Cardiac muscle cell (in vitro differentiated cells and primary cell): Measurements from ENCODE around the gene DCDC2B. TPM values are rescaled to one million over a fixed set of nuclear protein-coding genes. Genes with fewer than 3 reads are reported as not detected.

Source experiments
- DNase-seq, 2 donors: peaks; one replicate each; pipeline versions ENCODE4 v3.0.0 to v3.0.0-alpha.2; 2010 to 2017; ENCODE audit warnings: low read depth in 1 of 2, low spot score in 1 of 2
- H3K27ac ChIP-seq: fragments of 200-600 bp; sonication (generic); 2 replicates; pipeline ENCODE4 v1.5.1; 2016
- H3K27me3 ChIP-seq: fragments of 200-600 bp; sonication (generic); 2 replicates; pipeline ENCODE4 v1.6.0; 2016; ENCODE audit warnings: control low read depth
- H3K36me3 ChIP-seq: fragments of 200-600 bp; sonication (generic); 2 replicates; pipeline ENCODE4 v1.5.1; 2016; ENCODE audit warnings: control low read depth
- H3K4me1 ChIP-seq: fragments of 200-600 bp; sonication (generic); 2 replicates; pipeline ENCODE4 v1.8.1; 2017; ENCODE audit warnings: low read depth, mild to moderate bottlenecking, mixed run types
- H3K4me3 ChIP-seq: fragments of 200-600 bp; sonication (generic); 2 replicates; pipeline ENCODE4 v1.5.1; 2016; ENCODE audit warnings: mild to moderate bottlenecking
- H3K9me3 ChIP-seq: fragments of 200-600 bp; sonication (generic); 2 replicates; pipeline ENCODE4 v1.5.1; 2017; ENCODE audit warnings: low read depth, mild to moderate bottlenecking, control low read depth
- polyA plus RNA-seq: library from polyadenylated mRNA; unstranded; fragments of >200 nt; fragmentation: Nextera tagmentation; extraction: Ambion mirVana; gene quantifications from 2 replicates; pipeline ENCODE4 v1.2.1, GENCODE V29; 2016
- total RNA-seq: library from RNA; depleted of rRNA; stranded (reverse); fragments of >200 nt; gene quantifications from 2 replicates; pipeline ENCODE4 v1.2.3, GENCODE V29; 2016
- TF ChIP-seq, protein P1 (sequence below): IDR thresholded peaks from 2 replicates; pipeline ENCODE4 v1.5.1; 2012; ENCODE audit warnings: low read depth, mild to moderate bottlenecking, low read length

DCDC2B gene
- total and polyA plus RNA-seq, 2 experiments from 2014 or later = 0.72 TPM; not detected in 1

- Histone ChIP-seq H3K27me3 (no peaks in the 10 kb centered on the region), H3K4me1 (peaks cover 14% of the 10 kb centered on the region), H3K36me3 (peaks cover 7% of the 10 kb centered on the region), H3K4me3 (no peak overlapping the region), H3K9me3 (no peaks in the 10 kb centered on the region), H3K27ac (peak overlapping the region; percentile 91)
- TF ChIP-seq, protein P1, sequence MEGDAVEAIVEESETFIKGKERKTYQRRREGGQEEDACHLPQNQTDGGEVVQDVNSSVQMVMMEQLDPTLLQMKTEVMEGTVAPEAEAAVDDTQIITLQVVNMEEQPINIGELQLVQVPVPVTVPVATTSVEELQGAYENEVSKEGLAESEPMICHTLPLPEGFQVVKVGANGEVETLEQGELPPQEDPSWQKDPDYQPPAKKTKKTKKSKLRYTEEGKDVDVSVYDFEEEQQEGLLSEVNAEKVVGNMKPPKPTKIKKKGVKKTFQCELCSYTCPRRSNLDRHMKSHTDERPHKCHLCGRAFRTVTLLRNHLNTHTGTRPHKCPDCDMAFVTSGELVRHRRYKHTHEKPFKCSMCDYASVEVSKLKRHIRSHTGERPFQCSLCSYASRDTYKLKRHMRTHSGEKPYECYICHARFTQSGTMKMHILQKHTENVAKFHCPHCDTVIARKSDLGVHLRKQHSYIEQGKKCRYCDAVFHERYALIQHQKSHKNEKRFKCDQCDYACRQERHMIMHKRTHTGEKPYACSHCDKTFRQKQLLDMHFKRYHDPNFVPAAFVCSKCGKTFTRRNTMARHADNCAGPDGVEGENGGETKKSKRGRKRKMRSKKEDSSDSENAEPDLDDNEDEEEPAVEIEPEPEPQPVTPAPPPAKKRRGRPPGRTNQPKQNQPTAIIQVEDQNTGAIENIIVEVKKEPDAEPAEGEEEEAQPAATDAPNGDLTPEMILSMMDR = no peak
- no peak for DNase-seq
These were observed 30.3 kb upstream of the DCDC2B start for GRCh38 chr1:32178380-32179192.

- H3K36me3 ChIP-seq = peaks cover 7% of the 10 kb centered on the region
- peak overlapping the region; percentile 62 for H3K4me3 ChIP-seq
- TF ChIP-seq, protein P1 = no peak
- no peak for DNase-seq
- H3K27ac ChIP-seq = peak overlapping the region; percentile 91
- H3K4me1 ChIP-seq = peaks cover 14% of the 10 kb centered on the region
- H3K9me3 ChIP-seq = no peaks in the 10 kb centered on the region
- no peaks in the 10 kb centered on the region for H3K27me3 ChIP-seq
These were observed 29.8 kb upstream of the DCDC2B start for GRCh38 chr1:32179193-32179442.

- H3K27ac ChIP-seq = peak within 1 kb of the TSS; percentile 91
These were observed 29.3 kb upstream of the DCDC2B start, which contains the start of gene TXLNA for GRCh38 chr1:32179443-32180185. Gene TXLNA (plus strand): TSS chr1:32179675. CDS start chr1:32180346, 671 bp downstream.

GRCh38 chr1:32180186-32181060, 28.5 kb upstream of the DCDC2B start:
- H3K9me3 ChIP-seq = no peaks in the 10 kb centered on the region
- peak overlapping the region; percentile 91 for H3K27ac ChIP-seq
- TF ChIP-seq, protein P1 = peak; percentile 0
- no peaks in the 10 kb centered on the region for H3K27me3 ChIP-seq
- H3K36me3 ChIP-seq = peaks cover 14% of the 10 kb centered on the region
- H3K4me1 ChIP-seq = peaks cover 14% of the 10 kb centered on the region
- DNase-seq = peak; percentile 50 to 68
- peak overlapping the region; percentile 62 for H3K4me3 ChIP-seq

More at GRCh38 chr1:32179443-32180185, 29.3 kb upstream of the DCDC2B start, which contains the start of gene TXLNA:
- peaks cover 14% of the 10 kb centered on the region for H3K4me1 ChIP-seq
- H3K36me3 ChIP-seq = peaks cover 11% of the 10 kb centered on the region
- H3K4me3 ChIP-seq = peak within 1 kb of the TSS; percentile 62
- no peaks in the 10 kb centered on the region for H3K27me3 ChIP-seq
- peak; percentile 94 to 96 for DNase-seq
- no peaks in the 10 kb centered on the region for H3K9me3 ChIP-seq
- TF ChIP-seq, protein P1 = peak; percentile 3

DNA sequence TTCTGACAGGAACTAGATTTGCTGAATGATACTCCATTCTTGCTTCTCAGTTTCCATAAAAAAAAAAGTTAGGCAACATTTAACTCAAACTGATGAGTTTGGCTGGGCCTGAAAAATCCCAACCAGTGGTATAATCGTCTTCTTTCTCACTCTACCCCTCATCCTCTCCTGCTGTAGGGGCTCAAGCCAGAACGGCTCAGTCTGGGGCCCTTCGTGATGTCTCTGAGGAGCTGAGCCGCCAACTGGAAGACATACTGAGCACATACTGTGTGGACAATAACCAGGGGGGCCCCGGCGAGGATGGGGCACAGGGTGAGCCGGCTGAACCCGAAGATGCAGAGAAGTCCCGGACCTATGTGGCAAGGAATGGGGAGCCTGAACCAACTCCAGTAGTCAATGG, 27.8 kb upstream of the DCDC2B start:
- Histone ChIP-seq H3K4me1 (peaks cover 14% of the 10 kb centered on the region), H3K4me3 (peak overlapping the region; percentile 62), H3K9me3 (no peaks in the 10 kb centered on the region), H3K27me3 (no peaks in the 10 kb centered on the region), H3K36me3 (peaks cover 14% of the 10 kb centered on the region), H3K27ac (peak overlapping the region; percentile 91)
- DNase-seq = no peak
- TF ChIP-seq, protein P1 = no peak
